Activated naive CD4-positive, alpha-beta T cell treated with anti-CD3 and anti-CD28 coated beads, Interleukin-2, amount 50 U/mL, for 72 hours (primary cell): ENCODE measurements around the gene SLC16A6. TPM values are rescaled to one million over a fixed set of nuclear protein-coding genes. Genes with fewer than 3 reads are reported as not detected.
"Not testable (repeated sequence)": the region's sequence is repeated elsewhere in the genome, so short reads cannot be mapped to it uniquely, and the experiment has no call there.

ENCODE experiments used
- ATAC-seq, 2 donors: fragments of 150-1000 bp; cut with Tn5 transposase; 2 replicates each; pipeline ENCODE4 v1.10.0; 2021; ENCODE audit warnings: mild to moderate bottlenecking in 2 of 2, moderate library complexity in 2 of 2
- DNase-seq, 2 donors: peaks; one replicate each; pipeline ENCODE4 v3.0.0; 2021 to 2022; ENCODE audit warnings: low spot score in 2 of 2
- H3K27ac Mint-ChIP-seq, 2 donors: one replicate each; pipeline ENCODE4 v1.8.0; 2022; ENCODE audit warnings: mild to moderate bottlenecking in 2 of 2, mixed read lengths in 2 of 2
- H3K36me3 Mint-ChIP-seq, 2 donors: one replicate each; pipeline ENCODE4 v1.8.0; 2022; ENCODE audit warnings: mixed read lengths in 2 of 2
- H3K9me3 Mint-ChIP-seq, 2 donors: one replicate each; pipeline ENCODE4 v1.8.0; 2022; ENCODE audit warnings: mixed read lengths in 2 of 2
- total RNA-seq, 2 donors: library from RNA; stranded (reverse); gene quantifications; one replicate each; pipeline ENCODE4 v1.2.3, GENCODE V29; 2022

Gene SLC16A6
- total RNA-seq, 2 donors from 2014 or later: 0.39 to 2.4 TPM

DNA sequence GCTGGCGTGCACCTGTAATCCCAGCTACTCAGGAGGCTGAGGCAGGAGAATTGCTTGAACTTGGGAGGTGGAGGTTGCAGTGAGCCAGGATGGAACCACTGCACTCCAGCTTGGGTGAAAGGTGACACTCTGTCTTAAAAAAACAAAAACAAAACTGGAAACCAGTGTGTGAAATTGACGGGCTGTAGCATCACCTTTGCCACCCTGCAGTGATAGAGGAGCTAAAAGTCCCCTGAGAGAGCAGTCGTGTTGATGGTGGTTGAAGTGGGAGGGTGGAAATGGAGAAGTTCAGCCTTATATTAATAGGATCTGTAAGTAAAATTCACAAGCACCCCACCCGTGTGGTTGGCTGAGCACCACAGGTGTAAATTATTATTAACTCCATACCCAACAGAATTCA is 65.9 kb downstream of the SLC16A6 start:
- H3K27ac Mint-ChIP-seq: peak overlapping the region in 1 of 2 donors; percentile 77
- not testable (repeated sequence) for DNase-seq, ATAC-seq, H3K36me3 Mint-ChIP-seq, H3K9me3 Mint-ChIP-seq

GRCh38 chr17:68222606-68223005 is 68.3 kb downstream of the SLC16A6 start:
- no peak for ATAC-seq
- H3K9me3 Mint-ChIP-seq: no peaks in the 10 kb centered on the region

GRCh38 chr17:68221786-68222185 is 69.1 kb downstream of the SLC16A6 start:
- Mint-ChIP-seq H3K9me3 (no peaks in the 10 kb centered on the region), H3K27ac (no peak overlapping the region), H3K36me3 (no peaks in the 10 kb centered on the region)
- DNase-seq (no peak), ATAC-seq (no peak)

More at GRCh38 chr17:68222606-68223005, 68.3 kb downstream of the SLC16A6 start:
- Mint-ChIP-seq H3K27ac (no peak overlapping the region), H3K36me3 (no peaks in the 10 kb centered on the region)
- DNase-seq: no peak

GRCh38 chr17:68220786-68221185 is 70.1 kb downstream of the SLC16A6 start:
- not testable (repeated sequence) for ATAC-seq, H3K27ac Mint-ChIP-seq, DNase-seq, H3K36me3 Mint-ChIP-seq, H3K9me3 Mint-ChIP-seq

DNA sequence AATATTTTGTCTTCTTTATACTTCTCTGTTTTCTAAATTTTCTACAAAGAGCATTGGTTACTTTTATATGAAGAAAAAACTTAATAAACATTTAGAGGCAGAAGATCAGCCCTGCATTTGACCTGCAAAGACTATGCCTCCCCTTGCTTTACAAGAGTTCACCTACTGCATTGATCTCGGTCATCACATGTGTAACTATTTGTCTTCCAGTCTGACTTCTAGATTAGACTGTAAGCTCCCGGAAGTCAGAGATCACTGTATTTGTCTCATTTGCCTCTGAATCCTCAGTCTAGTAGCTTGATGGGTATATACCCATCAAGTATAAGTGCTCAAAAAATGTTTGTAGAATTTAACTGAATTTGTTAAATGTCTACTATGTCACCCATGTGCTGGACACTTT is 70.7 kb downstream of the SLC16A6 start:
- not testable (repeated sequence) for H3K36me3 Mint-ChIP-seq, DNase-seq, H3K27ac Mint-ChIP-seq, H3K9me3 Mint-ChIP-seq, ATAC-seq

DNA sequence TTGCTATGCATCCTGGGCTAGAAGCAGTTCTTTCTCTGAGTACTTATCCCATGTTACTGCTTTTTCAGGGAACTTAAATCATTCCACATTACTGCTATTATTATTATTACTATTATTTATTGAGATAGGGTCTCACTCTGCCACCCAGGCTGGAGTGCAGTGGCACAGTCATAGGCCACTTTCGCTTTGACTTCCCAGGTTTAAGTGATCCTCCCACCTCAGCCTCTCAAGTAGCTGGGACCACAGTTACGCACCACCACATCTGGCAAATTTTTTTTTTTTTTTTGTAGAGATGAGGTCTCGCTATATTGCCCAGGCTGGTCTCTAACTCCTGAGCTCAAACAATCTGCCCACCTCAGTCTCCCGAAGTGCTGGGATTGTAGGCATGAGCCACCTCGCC is 71.5 kb downstream of the SLC16A6 start:
- H3K36me3 Mint-ChIP-seq, H3K9me3 Mint-ChIP-seq: not testable (repeated sequence)

More for the DNA sequence above, 71.5 kb downstream of the SLC16A6 start:
- ATAC-seq: peak; percentile 49 to 70
- not testable (repeated sequence) for DNase-seq, H3K27ac Mint-ChIP-seq

Other genes starting within 250 kb of the SLC16A6 start
- gene AMZ2, start 43.1 kb downstream of the SLC16A6 start, total RNA-seq: 100 to 1,000 TPM; 106 to 113 TPM
- gene ARSG, start 368 bp upstream of the SLC16A6 start, total RNA-seq: 10 to 100 TPM in 1 of 2 donors, 1 to 10 TPM in 1; 1.8 to 12.1 TPM
- 10 to 100 TPM; 15.2 to 22.0 TPM for gene WIPI1, start 166.4 kb upstream of the SLC16A6 start, total RNA-seq
- 100 to 1,000 TPM; 154 to 171 TPM for gene PRKAR1A, start 221.3 kb upstream of the SLC16A6 start, total RNA-seq